Neuronal stem cell (in vitro differentiated cells): ENCODE data around the gene FPR2.
"Not testable (repeated sequence)": the region's sequence is repeated elsewhere in the genome, so short reads cannot be mapped to it uniquely, and the experiment has no call there.

ENCODE experiments used
- DNase-seq: peaks from one replicate; pipeline ENCODE4 v3.0.0-alpha.2; 2013; ENCODE audit warnings: low spot score
- H2AFZ ChIP-seq: one replicate; pipeline ENCODE4 v1.6.1; 2013; ENCODE audit warnings: mild to moderate bottlenecking, low read length, inconsistent platforms
- H2AK5ac ChIP-seq: 2 replicates; pipeline ENCODE4 v1.6.1; 2013; ENCODE audit warnings: low read depth, mild to moderate bottlenecking, inconsistent platforms, low read length, moderate library complexity, mixed read lengths
- H2BK120ac ChIP-seq: 2 replicates; pipeline ENCODE4 v1.6.1; 2013; ENCODE audit warnings: low read depth, mild to moderate bottlenecking, inconsistent platforms, low read length, moderate library complexity, mixed read lengths
- H2BK12ac ChIP-seq: one replicate; pipeline ENCODE4 v1.6.1; 2013; ENCODE audit warnings: low read length, inconsistent platforms
- H2BK15ac ChIP-seq: 2 replicates; pipeline ENCODE4 v1.6.1; 2013; ENCODE audit warnings: mild to moderate bottlenecking, low read length, inconsistent platforms, mixed read lengths
- H2BK5ac ChIP-seq: one replicate; pipeline ENCODE4 v1.6.1; 2013; ENCODE audit warnings: inconsistent platforms, mild to moderate bottlenecking, low read length, moderate library complexity
- H3K14ac ChIP-seq: one replicate; pipeline ENCODE4 v1.6.1; 2013; ENCODE audit warnings: low read length, inconsistent platforms
- H3K18ac ChIP-seq: 2 replicates; pipeline ENCODE4 v1.6.1; 2013; ENCODE audit warnings: low read length, inconsistent platforms
- H3K23ac ChIP-seq: 2 replicates; pipeline ENCODE4 v1.6.1; 2013; ENCODE audit warnings: low read depth, mild to moderate bottlenecking, mixed read lengths, low read length, inconsistent platforms; ENCODE audit not compliant: poor library complexity
- H3K27ac ChIP-seq: replicated peaks from 3 replicates; pipeline ENCODE4 v1.5.1; 2013; ENCODE audit warnings: low read length, inconsistent platforms
- H3K27me3 ChIP-seq, 3 experiments: 2 replicates each; pipeline ENCODE4 v1.6.1; 2013; ENCODE audit warnings: low read length in 3 of 3, mild to moderate bottlenecking in 2 of 3, inconsistent platforms in 1 of 3, low read depth in 1 of 3, mixed read lengths in 1 of 3, moderate library complexity in 1 of 3; ENCODE audit not compliant: control insufficient read depth in 3 of 3, insufficient read depth in 3 of 3
- H3K36me3 ChIP-seq, 2 donors: replicated peaks in 1 of 2; 2 replicates each; pipeline ENCODE4 v1.6.1; 2013; ENCODE audit warnings: low read length in 2 of 2; ENCODE audit not compliant: control insufficient read depth in 2 of 2, insufficient read depth in 2 of 2
- H3K4ac ChIP-seq: 2 replicates; pipeline ENCODE4 v1.6.1; 2013; ENCODE audit warnings: inconsistent platforms, mild to moderate bottlenecking, low read length, moderate library complexity
- H3K4me1 ChIP-seq, 2 donors: 1 replicate in 1 of 2; 2 replicates in 1 of 2; pipeline ENCODE4 v1.6.1; 2013; ENCODE audit warnings: low read length in 2 of 2, low read depth in 1 of 2; ENCODE audit not compliant: control insufficient read depth in 2 of 2, insufficient read depth in 1 of 2
- H3K4me2 ChIP-seq: one replicate; pipeline ENCODE4 v1.6.1; 2013; ENCODE audit warnings: mild to moderate bottlenecking, low read length, inconsistent platforms; ENCODE audit not compliant: insufficient read depth, poor library complexity, severe bottlenecking
- H3K4me3 ChIP-seq, 2 donors: 2 replicates each; pipeline ENCODE4 v1.5.1; 2013; ENCODE audit warnings: low read length in 2 of 2, mild to moderate bottlenecking in 2 of 2, inconsistent platforms in 1 of 2, moderate library complexity in 1 of 2
- H3K79me1 ChIP-seq: one replicate; pipeline ENCODE4 v1.6.1; 2013; ENCODE audit warnings: low read depth, mild to moderate bottlenecking, inconsistent platforms, low read length, moderate library complexity
- H3K9ac ChIP-seq: one replicate; pipeline ENCODE4 v1.6.1; 2013; ENCODE audit warnings: mild to moderate bottlenecking, low read depth, low read length, inconsistent platforms; ENCODE audit not compliant: poor library complexity
- H3K9me3 ChIP-seq, 2 donors: replicated peaks in 1 of 2; 2 replicates each; pipeline versions ENCODE3 to v1.6.1; 2013; ENCODE audit warnings: low read length in 2 of 2, mild to moderate bottlenecking in 2 of 2, inconsistent platforms in 1 of 2, low read depth in 1 of 2, mixed read lengths in 1 of 2, moderate library complexity in 1 of 2; ENCODE audit not compliant: control insufficient read depth in 2 of 2, insufficient read depth in 1 of 2
- H4K8ac ChIP-seq: one replicate; pipeline ENCODE4 v1.6.1; 2013; ENCODE audit warnings: low read depth, mild to moderate bottlenecking, inconsistent platforms, low read length, moderate library complexity
- H4K91ac ChIP-seq: one replicate; pipeline ENCODE4 v1.6.1; 2013; ENCODE audit warnings: low read length, low read depth, mild to moderate bottlenecking, inconsistent platforms; ENCODE audit not compliant: poor library complexity
- WGBS, 2 donors: extraction: QIAGEN DNeasy Blood & Tissue Kit; methylation state at CpG; one replicate each; pipeline ENCODE4 v1.1.7; 2013; ENCODE audit warnings: missing lambda C conversion rate in 2 of 2, mixed read lengths in 1 of 2; ENCODE audit not compliant: insufficient read length in 2 of 2, insufficient replicate concordance in 1 of 2; ENCODE audit errors: extremely low coverage in 2 of 2; 5-methylcytosine and 5-hydroxymethylcytosine counted together

FPR2 gene

DNA sequence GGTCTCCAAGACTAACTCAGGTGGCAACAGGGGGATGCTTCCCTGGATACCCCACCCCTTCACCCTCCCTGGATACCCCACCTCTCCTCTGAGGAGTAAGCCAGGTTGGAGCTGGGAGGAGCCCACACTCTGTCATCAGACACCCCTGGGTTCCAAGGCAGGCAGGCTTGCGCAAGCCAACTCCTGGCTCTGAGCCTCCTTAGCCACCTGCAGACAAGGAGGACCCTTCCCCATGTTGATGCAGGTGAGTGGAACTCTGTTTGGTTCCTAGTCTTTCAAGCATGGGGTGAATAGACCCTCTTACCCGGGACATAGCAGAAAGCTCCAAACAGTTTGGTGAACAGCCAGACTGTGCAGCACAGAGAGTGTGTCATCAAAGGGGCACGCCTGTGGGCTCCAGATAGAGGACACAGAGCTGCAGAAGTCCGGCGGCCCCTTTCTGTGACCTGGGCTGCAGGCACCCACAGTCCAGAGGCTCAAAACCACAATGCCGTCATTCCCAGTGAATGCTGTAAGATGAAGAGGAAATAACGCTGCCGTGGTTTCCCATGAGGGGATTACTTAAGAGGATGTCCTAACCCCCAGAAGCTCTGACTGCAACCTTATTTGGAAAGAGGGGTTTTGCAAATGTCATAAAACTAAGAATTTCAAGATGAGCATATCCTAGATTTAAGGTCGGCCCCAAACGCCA lies 25.1 kb upstream of the FPR2 start:
- Histone ChIP-seq H4K91ac (no peak overlapping the region), H3K79me1 (no peaks in the 10 kb centered on the region), H3K36me3 (no peaks in the 10 kb centered on the region), H2BK5ac (no peak overlapping the region), H2BK12ac (no peak overlapping the region), H2AFZ (no peak overlapping the region), H3K14ac (no peak overlapping the region), H3K4me3 (no peak overlapping the region), H3K9me3 (peaks cover 0 to 2% of the 10 kb centered on the region in 2 donors), H3K4me2 (no peak overlapping the region), H3K9ac (no peak overlapping the region), H3K4ac (no peak overlapping the region), H3K18ac (no peak overlapping the region), H2AK5ac (no peak overlapping the region), H3K27ac (no peak overlapping the region), H3K27me3 (peaks cover 0 to 12% (median 0%) of the 10 kb centered on the region in 3 experiments), H3K23ac (no peak overlapping the region), H2BK15ac (no peak overlapping the region), H4K8ac (no peak overlapping the region), H2BK120ac (no peak overlapping the region), H3K4me1 (no peaks in the 10 kb centered on the region)
- no CpG with 5 or more reads among the region's 10 CpGs for whole genome bisulfite sequencing, 2 donors
- no peak for DNase-seq

DNA sequence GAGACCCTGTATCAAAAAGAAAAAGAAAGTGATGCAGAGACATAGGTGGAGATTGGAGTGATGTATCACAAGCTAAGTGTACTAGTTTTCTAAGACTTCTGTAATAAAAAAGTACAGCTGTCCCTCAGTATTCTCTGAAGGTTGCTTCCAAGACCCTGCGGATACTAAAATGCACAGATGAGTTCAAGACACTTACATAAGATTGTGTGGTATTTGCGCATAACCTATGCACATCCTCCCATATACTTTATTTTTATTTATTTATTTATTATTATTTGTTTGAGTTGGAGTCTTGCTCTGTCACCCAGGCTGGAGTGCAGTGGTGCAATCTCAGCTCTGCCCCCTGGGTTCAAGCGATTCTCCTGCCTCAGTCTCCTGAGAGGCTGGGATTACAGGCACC lies 23.6 kb upstream of the FPR2 start:
- DNase-seq: no peak
- no peak overlapping the region for H3K4ac ChIP-seq
- H3K9me3 ChIP-seq: no peaks in the 10 kb centered on the region
- H3K27ac ChIP-seq: no peak overlapping the region
- no peaks in the 10 kb centered on the region for H3K4me1 ChIP-seq
- no peak overlapping the region for H2AFZ ChIP-seq
- no peak overlapping the region for H2BK12ac ChIP-seq
- H3K23ac ChIP-seq: no peak overlapping the region
- H2BK120ac ChIP-seq: no peak overlapping the region
- no peaks in the 10 kb centered on the region for H3K79me1 ChIP-seq
- H2BK5ac ChIP-seq: no peak overlapping the region
- H2BK15ac ChIP-seq: no peak overlapping the region
- no peak overlapping the region for H3K4me2 ChIP-seq
- H3K18ac ChIP-seq: no peak overlapping the region
- no peak overlapping the region for H4K91ac ChIP-seq
- no peak overlapping the region for H3K14ac ChIP-seq
- no peaks in the 10 kb centered on the region for H3K36me3 ChIP-seq
- no peak overlapping the region for H2AK5ac ChIP-seq
- WGBS, 2 donors: no CpG with 5 or more reads among the region's 3 CpGs
- H4K8ac ChIP-seq: no peak overlapping the region
- no peak overlapping the region for H3K9ac ChIP-seq
- H3K27me3 ChIP-seq: peaks cover 0 to 9% (median 0%) of the 10 kb centered on the region in 3 experiments
- no peak overlapping the region for H3K4me3 ChIP-seq

DNA sequence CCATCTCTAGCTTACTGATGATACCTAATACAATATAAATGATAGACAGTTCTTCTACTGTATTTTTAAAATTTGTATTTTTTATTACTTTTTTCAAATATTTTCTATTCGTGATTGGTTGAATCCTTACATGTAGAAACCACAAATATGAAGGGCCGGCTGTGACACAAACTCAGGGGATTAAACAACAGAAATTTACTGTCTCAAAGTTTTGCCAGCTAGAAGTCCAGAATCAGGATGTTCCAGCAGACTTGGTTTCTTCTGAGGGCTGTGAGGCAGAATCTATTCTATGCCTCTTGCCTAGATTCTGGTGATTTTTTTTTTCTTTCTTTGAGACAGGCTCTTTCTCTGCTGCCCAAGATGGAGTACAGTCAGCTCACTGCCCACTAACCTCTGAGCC lies 23.1 kb upstream of the FPR2 start:
- H3K18ac ChIP-seq: no peak overlapping the region
- no peaks in the 10 kb centered on the region for H3K9me3 ChIP-seq
- H3K36me3 ChIP-seq: no peaks in the 10 kb centered on the region
- no peak overlapping the region for H4K91ac ChIP-seq
- H2BK5ac ChIP-seq: no peak overlapping the region
- no peak overlapping the region for H2BK12ac ChIP-seq
- H3K27ac ChIP-seq: no peak overlapping the region
- no peak overlapping the region for H2AFZ ChIP-seq
- no peak overlapping the region for H3K23ac ChIP-seq
- no peak for DNase-seq
- peaks cover 0 to 8% (median 0%) of the 10 kb centered on the region in 3 experiments for H3K27me3 ChIP-seq
- no peak overlapping the region for H3K4me3 ChIP-seq
- no peak overlapping the region for H2BK120ac ChIP-seq
- no peak overlapping the region for H3K14ac ChIP-seq
- no peak overlapping the region for H2BK15ac ChIP-seq
- no peak overlapping the region for H4K8ac ChIP-seq
- no peaks in the 10 kb centered on the region for H3K4me1 ChIP-seq
- no CpG with 5 or more reads among the region's 2 CpGs for WGBS, 2 donors
- H3K4me2 ChIP-seq: no peak overlapping the region
- no peak overlapping the region for H2AK5ac ChIP-seq
- no peak overlapping the region for H3K9ac ChIP-seq
- no peaks in the 10 kb centered on the region for H3K79me1 ChIP-seq
- H3K4ac ChIP-seq: no peak overlapping the region

DNA sequence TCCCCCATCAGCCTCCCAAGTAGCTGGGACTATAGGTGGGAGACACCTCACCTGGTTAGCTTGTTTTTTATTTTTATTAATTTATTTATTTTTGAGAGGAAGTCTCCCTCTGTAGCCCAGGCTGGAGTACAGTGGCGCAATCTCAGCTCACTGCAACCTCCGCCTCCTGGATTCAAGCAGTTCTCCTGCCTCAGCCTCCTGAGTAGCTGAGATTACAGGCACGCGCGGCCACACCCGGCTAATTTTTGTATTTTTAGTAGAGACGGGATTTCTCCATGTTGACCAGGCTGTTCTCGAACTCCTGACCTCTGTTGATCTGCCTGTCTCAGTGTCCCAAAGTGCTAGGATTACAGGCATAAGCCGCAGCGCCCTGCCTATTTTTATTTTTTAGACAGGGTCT lies 22.5 kb upstream of the FPR2 start:
- H3K14ac ChIP-seq, H4K91ac ChIP-seq, H3K4me1 ChIP-seq, H3K4me3 ChIP-seq, H3K4ac ChIP-seq, H3K79me1 ChIP-seq, H3K18ac ChIP-seq, H3K9ac ChIP-seq, H3K9me3 ChIP-seq, H2BK120ac ChIP-seq, H4K8ac ChIP-seq, H2BK15ac ChIP-seq, H3K27me3 ChIP-seq, H3K36me3 ChIP-seq, DNase-seq, H2AFZ ChIP-seq, H2AK5ac ChIP-seq, H2BK5ac ChIP-seq, H3K4me2 ChIP-seq, H3K27ac ChIP-seq, H2BK12ac ChIP-seq, H3K23ac ChIP-seq: not testable (repeated sequence)
- no CpG with 5 or more reads among the region's 10 CpGs for WGBS, 2 donors
